Endothelial cell of umbilical vein (primary cell): ENCODE results near the gene SPHK2. TPM values are rescaled to one million over a fixed set of nuclear protein-coding genes. Genes with fewer than 3 reads are reported as not detected.

ENCODE experiments used
- BruUV-seq: library from RNA; stranded (reverse); fragments of 400-500 nt; replicated peaks from 2 replicates; lab custom pipeline; 2021; lab: Mats Ljungman, UMichigan
- CTCF ChIA-PET: fragments of 300-600, 350-600 bp; sonication (Branson Sonifier 250); formaldehyde crosslinking; loops from one replicate; lab custom pipeline; 2021; ENCODE audit warnings: antibody characterized with exemption, inconsistent platforms; lab: Charles Lee
- POLR2A ChIA-PET: fragments of 300-600, 350-600 bp; sonication (Branson Sonifier 250); formaldehyde crosslinking; loops from one replicate; lab custom pipeline; 2021; ENCODE audit warnings: antibody characterized with exemption, inconsistent platforms; lab: Charles Lee
- DNase-seq: peaks from one replicate; pipeline ENCODE4 v3.0.0-alpha.2; 2011; ENCODE audit warnings: low read depth, low spot score
- FAIRE-seq: peaks from 2 replicates; lab custom pipeline; 2011; peaks lifted over from hg19 to GRCh38; lab: Jason Lieb, UNC
- H2AFZ ChIP-seq: 2 replicates; pipeline ENCODE4 v1.6.0; 2012; ENCODE audit warnings: low read depth, low read length, control low read depth, inconsistent platforms
- H3K27ac ChIP-seq: 2 replicates; pipeline ENCODE4 v1.5.1; 2011; ENCODE audit warnings: low read depth, mild to moderate bottlenecking, control low read depth, low read length, moderate library complexity; ENCODE audit not compliant: insufficient read depth
- H3K27me3 ChIP-seq, 2 experiments: 2 replicates each; pipeline versions ENCODE4 v1.6.0 to v1.6.1; 2011; ENCODE audit warnings: low read length in 2 of 2, mixed read lengths in 1 of 2; ENCODE audit not compliant: control insufficient read depth in 2 of 2, insufficient read depth in 2 of 2
- H3K36me3 ChIP-seq, 2 experiments: 2 replicates in 1 of 2; 3 replicates in 1 of 2; pipeline ENCODE4 v1.5.1; 2011; ENCODE audit warnings: low read length in 2 of 2, mild to moderate bottlenecking in 1 of 2, moderate library complexity in 1 of 2; ENCODE audit not compliant: control insufficient read depth in 2 of 2, insufficient read depth in 2 of 2; ENCODE audit errors: extremely low read depth in 1 of 2
- H3K4me1 ChIP-seq: 3 replicates; pipeline ENCODE4 v1.5.1; 2011; ENCODE audit warnings: mild to moderate bottlenecking, low read length; ENCODE audit not compliant: control insufficient read depth, insufficient read depth; ENCODE audit errors: extremely low read depth
- H3K4me2 ChIP-seq: 2 replicates; pipeline ENCODE4 v1.6.1; 2011; ENCODE audit warnings: low read length, control low read depth, mixed read lengths; ENCODE audit not compliant: insufficient read depth
- H3K4me3 ChIP-seq, 3 experiments: fragments of 200-600 bp in 1 of 3; sonication (generic), shearing (Covaris generic) in 1 of 3; replicated peaks in 1 of 3; 2 replicates each; pipeline ENCODE4 v1.5.1; 2011 to 2016; ENCODE audit warnings: control low read depth in 3 of 3, low read length in 3 of 3, mild to moderate bottlenecking in 2 of 3, inconsistent platforms in 1 of 3, low read depth in 1 of 3, moderate library complexity in 1 of 3; ENCODE audit not compliant: insufficient read depth in 1 of 3
- H3K79me2 ChIP-seq: 2 replicates; pipeline ENCODE4 v1.6.0; 2012; ENCODE audit warnings: low read length, inconsistent platforms; ENCODE audit not compliant: control insufficient read depth, insufficient read depth
- H3K9ac ChIP-seq: replicated peaks from 2 replicates; pipeline ENCODE3; 2011; ENCODE audit warnings: low read length, control low read depth; ENCODE audit not compliant: insufficient read depth; ENCODE audit errors: extremely low read depth
- H3K9me1 ChIP-seq: replicated peaks from 3 replicates; pipeline ENCODE4 v1.6.0; 2011; ENCODE audit warnings: mild to moderate bottlenecking, low read length; ENCODE audit not compliant: control insufficient read depth, insufficient read depth; ENCODE audit errors: extremely low read depth
- H3K9me3 ChIP-seq: replicated peaks from 2 replicates; pipeline ENCODE4 v1.5.1; 2012; ENCODE audit warnings: low read length, inconsistent platforms; ENCODE audit not compliant: control insufficient read depth, insufficient read depth
- H4K20me1 ChIP-seq: replicated peaks from 2 replicates; pipeline ENCODE3; 2011; ENCODE audit warnings: mild to moderate bottlenecking, low read length; ENCODE audit not compliant: control insufficient read depth, insufficient read depth; ENCODE audit errors: extremely low read depth
- EZH2 ChIP-seq: IDR thresholded peaks from 2 replicates; pipeline ENCODE4 v1.6.1; 2012; ENCODE audit warnings: borderline replicate concordance, low read depth, mild to moderate bottlenecking, moderate library complexity, low read length, inconsistent platforms; ENCODE audit not compliant: severe bottlenecking
- FOS ChIP-seq: IDR thresholded peaks from 2 replicates; pipeline ENCODE4 v1.6.1; 2011; ENCODE audit warnings: mild to moderate bottlenecking, low read length, moderate library complexity, borderline replicate concordance; ENCODE audit not compliant: insufficient read depth
- GATA2 ChIP-seq: IDR thresholded peaks from 2 replicates; pipeline ENCODE4 v1.7.0; 2011; ENCODE audit warnings: low read depth, mild to moderate bottlenecking, moderate library complexity, mixed read lengths, low read length; ENCODE audit not compliant: insufficient read length, insufficient read depth
- JUN ChIP-seq: IDR thresholded peaks from 2 replicates; pipeline ENCODE4 v1.6.1; 2011; ENCODE audit warnings: borderline replicate concordance, low read depth; ENCODE audit not compliant: insufficient read length, insufficient read depth
- MYC ChIP-seq: IDR thresholded peaks from one replicate; pipeline ENCODE4 v1.6.1; 2011; ENCODE audit warnings: mild to moderate bottlenecking, low read depth, low read length
- POLR2A ChIP-seq: IDR thresholded peaks from 2 replicates; pipeline ENCODE4 v1.6.1; 2012; ENCODE audit warnings: low read depth, mild to moderate bottlenecking, control low read depth, low read length
- POLR2AphosphoS5 ChIP-seq: IDR thresholded peaks from 2 replicates; pipeline ENCODE4 v1.6.1; 2012; ENCODE audit warnings: low read depth, mild to moderate bottlenecking, control low read depth, low read length, moderate library complexity; ENCODE audit not compliant: insufficient read depth
- dilution Hi-C: fragments of 300-500 bp; cut with MboI; formaldehyde crosslinking; loops from one replicate; pipeline ENCODE4 v1.15.0; 2019; ENCODE audit warnings: low sequenced_read_pairs; ENCODE audit not compliant: extremely low pct_ligation_motif_present
- intact Hi-C: fragments of 100-400 bp; cut with micrococcal nuclease; formaldehyde crosslinking; loops from one replicate; pipeline ENCODE4 v1.10.0; 2022
- polyA plus RNA-seq, 4 experiments: library from polyadenylated mRNA; depleted of rRNA in 3 of 4; stranded (reverse) in 3 of 4; unstranded in 1 of 4; fragments of >200 nt; gene quantifications; 2 replicates each; pipeline versions ENCODE4 v1.2.1 to v1.2.3, GENCODE V29; 2011 to 2012; ENCODE audit warnings: missing spikeins in 1 of 4
- total RNA-seq: library from RNA; stranded (reverse); gene quantifications from 2 replicates; pipeline ENCODE4 v1.2.3, GENCODE V29; 2021
- TF ChIP-seq, protein P1 (sequence below), 2 donors: IDR thresholded peaks; 1 replicate in 1 of 2; 2 replicates in 1 of 2; pipeline ENCODE4 v1.5.1; 2011; ENCODE audit warnings: low read length in 2 of 2, mild to moderate bottlenecking in 2 of 2, moderate library complexity in 2 of 2, control low read depth in 1 of 2, inconsistent platforms in 1 of 2, low read depth in 1 of 2; ENCODE audit not compliant: insufficient read depth in 1 of 2; ENCODE audit errors: extremely low read depth in 1 of 2
- TF ChIP-seq, protein P2 (sequence below): IDR thresholded peaks from 2 replicates; pipeline ENCODE4 v1.6.1; 2011; ENCODE audit not compliant: insufficient read depth, insufficient read length

Gene SPHK2
- total and polyA plus RNA-seq, 2 donors (not counting 3 experiments of a cell fraction or from before 2014, with no cell fraction given), result 20.2 to 31.1 TPM

DNA sequence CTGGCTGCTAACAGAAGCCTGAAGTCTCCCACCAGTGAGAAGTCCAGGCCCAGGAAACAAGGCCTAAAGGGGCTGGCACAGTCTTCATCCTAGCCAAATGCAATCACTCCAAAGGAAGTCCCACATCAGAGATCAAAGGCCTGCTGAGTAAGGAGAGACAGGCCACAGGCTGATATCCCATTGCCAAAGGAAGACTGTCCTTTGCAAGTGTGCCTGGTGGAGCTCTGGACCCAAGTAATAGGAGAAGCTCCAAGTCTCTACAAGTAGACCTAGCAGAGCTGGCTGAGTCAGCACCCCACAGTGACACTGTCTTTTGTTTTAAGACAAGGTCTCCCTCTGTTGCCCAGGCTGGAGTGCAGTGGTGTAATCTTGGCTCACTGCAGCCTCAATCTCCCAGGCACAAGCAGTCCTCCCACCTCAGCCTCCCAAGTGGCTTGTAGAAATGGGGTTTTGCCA is 13.4 kb downstream of the SPHK2 start:
- Histone ChIP-seq H4K20me1 (no peaks in the 10 kb centered on the region), H3K4me3 (no peak overlapping the region), H3K36me3 (no peaks in the 10 kb centered on the region), H3K79me2 (no peaks in the 10 kb centered on the region), H3K4me1 (peaks cover 33% of the 10 kb centered on the region), H3K9ac (no peak overlapping the region), H2AFZ (no peak overlapping the region), H3K9me1 (no peaks in the 10 kb centered on the region), H3K27me3 (peaks cover 3 to 11% of the 10 kb centered on the region in 2 experiments), H3K9me3 (no peaks in the 10 kb centered on the region), H3K4me2 (no peak overlapping the region), H3K27ac (no peak overlapping the region)
- TF ChIP-seq JUN, result no peak
- TF ChIP-seq, protein P1, sequence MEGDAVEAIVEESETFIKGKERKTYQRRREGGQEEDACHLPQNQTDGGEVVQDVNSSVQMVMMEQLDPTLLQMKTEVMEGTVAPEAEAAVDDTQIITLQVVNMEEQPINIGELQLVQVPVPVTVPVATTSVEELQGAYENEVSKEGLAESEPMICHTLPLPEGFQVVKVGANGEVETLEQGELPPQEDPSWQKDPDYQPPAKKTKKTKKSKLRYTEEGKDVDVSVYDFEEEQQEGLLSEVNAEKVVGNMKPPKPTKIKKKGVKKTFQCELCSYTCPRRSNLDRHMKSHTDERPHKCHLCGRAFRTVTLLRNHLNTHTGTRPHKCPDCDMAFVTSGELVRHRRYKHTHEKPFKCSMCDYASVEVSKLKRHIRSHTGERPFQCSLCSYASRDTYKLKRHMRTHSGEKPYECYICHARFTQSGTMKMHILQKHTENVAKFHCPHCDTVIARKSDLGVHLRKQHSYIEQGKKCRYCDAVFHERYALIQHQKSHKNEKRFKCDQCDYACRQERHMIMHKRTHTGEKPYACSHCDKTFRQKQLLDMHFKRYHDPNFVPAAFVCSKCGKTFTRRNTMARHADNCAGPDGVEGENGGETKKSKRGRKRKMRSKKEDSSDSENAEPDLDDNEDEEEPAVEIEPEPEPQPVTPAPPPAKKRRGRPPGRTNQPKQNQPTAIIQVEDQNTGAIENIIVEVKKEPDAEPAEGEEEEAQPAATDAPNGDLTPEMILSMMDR (IDR thresholded peaks at IDR 0.05; ENCODE audit: extremely low read depth in 1 of 2, insufficient read depth in 1 of 2, low read depth in 1 of 2, low read length in 2 of 2), result no peak
- no peak for TF ChIP-seq EZH2
- no peak for TF ChIP-seq POLR2A
- no peak for TF ChIP-seq POLR2AphosphoS5
- TF ChIP-seq, protein P2, sequence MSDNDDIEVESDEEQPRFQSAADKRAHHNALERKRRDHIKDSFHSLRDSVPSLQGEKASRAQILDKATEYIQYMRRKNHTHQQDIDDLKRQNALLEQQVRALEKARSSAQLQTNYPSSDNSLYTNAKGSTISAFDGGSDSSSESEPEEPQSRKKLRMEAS, result no peak
- no peak for TF ChIP-seq GATA2
- no peak for TF ChIP-seq MYC
- TF ChIP-seq FOS, result no peak
- CTCF ChIA-PET, result interaction anchor here (1.1 kb wide), 1 partner anchor 9 kb away, joined by 4 read pairs; no protein-coding TSS in a partner anchor
- DNase-seq, result no peak
- POLR2A ChIA-PET, result no interaction called here
- FAIRE-seq, result no peak
- intact Hi-C loops (loop anchor here (10.0 kb wide), 1 partner anchor 362 kb away; the partner anchor contains the start of genes GYS1 and RUVBL2), dilution Hi-C loops (no loop called here)
- no TSS peak for BruUV-seq
